DOHH2 (cell line): Measurements from ENCODE around the gene CNTN5.

Experiments
- EZH2phosphoT487 ChIP-seq: fragments of 200-600 bp; sonication (generic); IDR thresholded peaks from 2 replicates; pipeline ENCODE4 v1.6.1; 2017; ENCODE audit warnings: borderline replicate concordance, mild to moderate bottlenecking, antibody characterized with exemption, low read length, moderate library complexity, mixed read lengths
- TF ChIP-seq, protein P1 (sequence below): fragments of 200-600 bp; sonication (generic); IDR thresholded peaks from one replicate; pipeline ENCODE4 v1.5.1; 2014; ENCODE audit warnings: antibody characterized with exemption, mild to moderate bottlenecking, low read depth, low read length; ENCODE audit not compliant: poor library complexity, severe bottlenecking

GRCh38 chr11:100356035-100356434, 1335.3 kb downstream of the CNTN5 start:
- TF ChIP-seq, protein P1, sequence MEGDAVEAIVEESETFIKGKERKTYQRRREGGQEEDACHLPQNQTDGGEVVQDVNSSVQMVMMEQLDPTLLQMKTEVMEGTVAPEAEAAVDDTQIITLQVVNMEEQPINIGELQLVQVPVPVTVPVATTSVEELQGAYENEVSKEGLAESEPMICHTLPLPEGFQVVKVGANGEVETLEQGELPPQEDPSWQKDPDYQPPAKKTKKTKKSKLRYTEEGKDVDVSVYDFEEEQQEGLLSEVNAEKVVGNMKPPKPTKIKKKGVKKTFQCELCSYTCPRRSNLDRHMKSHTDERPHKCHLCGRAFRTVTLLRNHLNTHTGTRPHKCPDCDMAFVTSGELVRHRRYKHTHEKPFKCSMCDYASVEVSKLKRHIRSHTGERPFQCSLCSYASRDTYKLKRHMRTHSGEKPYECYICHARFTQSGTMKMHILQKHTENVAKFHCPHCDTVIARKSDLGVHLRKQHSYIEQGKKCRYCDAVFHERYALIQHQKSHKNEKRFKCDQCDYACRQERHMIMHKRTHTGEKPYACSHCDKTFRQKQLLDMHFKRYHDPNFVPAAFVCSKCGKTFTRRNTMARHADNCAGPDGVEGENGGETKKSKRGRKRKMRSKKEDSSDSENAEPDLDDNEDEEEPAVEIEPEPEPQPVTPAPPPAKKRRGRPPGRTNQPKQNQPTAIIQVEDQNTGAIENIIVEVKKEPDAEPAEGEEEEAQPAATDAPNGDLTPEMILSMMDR: no peak
- no peak for TF ChIP-seq EZH2phosphoT487
